CD4-positive, alpha-beta T cell treated with Interferon alpha-2 for 1 hour (primary cell): ENCODE measurements around the gene DOCK11.
A peak's percentile ranks its signal among the peaks of the same experiment; 100 is the strongest.

Source experiments
- DNase-seq, 2 donors: peaks; one replicate each; pipeline ENCODE4 v3.0.0-alpha.2; 2020 to 2022

Gene DOCK11

GRCh38 chrX:118502161-118502789 lies 6.7 kb downstream of the DOCK11 start:
- DNase-seq: no peak

- DNase-seq: no peak
Measured at GRCh38 chrX:118503260-118504041, 7.8 kb downstream of the DOCK11 start.

GRCh38 chrX:118504581-118504980 lies 9.0 kb downstream of the DOCK11 start:
- DNase-seq: no peak

GRCh38 chrX:118506805-118507480 lies 11.3 kb downstream of the DOCK11 start:
- DNase-seq: no peak

GRCh38 chrX:118507766-118508165 lies 12.2 kb downstream of the DOCK11 start:
- no peak for DNase-seq

- no peak for DNase-seq
Measured at GRCh38 chrX:118508221-118508620, 12.6 kb downstream of the DOCK11 start.

GRCh38 chrX:118508635-118509034 lies 13.0 kb downstream of the DOCK11 start:
- DNase-seq: no peak

- DNase-seq: no peak
Measured at GRCh38 chrX:118510111-118510510, 14.5 kb downstream of the DOCK11 start.

GRCh38 chrX:118513120-118513898 lies 17.7 kb downstream of the DOCK11 start:
- DNase-seq: no peak

GRCh38 chrX:118519411-118520215 lies 24.0 kb downstream of the DOCK11 start:
- DNase-seq: no peak

- DNase-seq: no peak
Measured at GRCh38 chrX:118520216-118521206, 24.9 kb downstream of the DOCK11 start.

- DNase-seq: no peak
Measured at GRCh38 chrX:118521435-118521834, 25.8 kb downstream of the DOCK11 start.

GRCh38 chrX:118522230-118522926 lies 26.8 kb downstream of the DOCK11 start:
- DNase-seq: no peak

- DNase-seq: peak; percentile 36 to 71
Measured at GRCh38 chrX:118523920-118524319, 28.3 kb downstream of the DOCK11 start.

GRCh38 chrX:118524344-118524743 lies 28.7 kb downstream of the DOCK11 start:
- no peak for DNase-seq

GRCh38 chrX:118525174-118525730 lies 29.6 kb downstream of the DOCK11 start:
- DNase-seq: no peak

- no peak for DNase-seq
Measured at GRCh38 chrX:118526149-118526548, 30.5 kb downstream of the DOCK11 start.

- peak; percentile 36 to 65 for DNase-seq
Measured at GRCh38 chrX:118528071-118528737, 32.6 kb downstream of the DOCK11 start.

GRCh38 chrX:118530219-118530911 lies 34.8 kb downstream of the DOCK11 start:
- DNase-seq: peak in 1 of 2 donors; percentile 12
